GF-D8 (cell line): ENCODE data around the gene HIVEP1.

Source experiments
- DNase-seq: peaks from one replicate; lab custom pipeline; 2025; lab: John Stamatoyannopoulos, UW

Gene HIVEP1

DNA sequence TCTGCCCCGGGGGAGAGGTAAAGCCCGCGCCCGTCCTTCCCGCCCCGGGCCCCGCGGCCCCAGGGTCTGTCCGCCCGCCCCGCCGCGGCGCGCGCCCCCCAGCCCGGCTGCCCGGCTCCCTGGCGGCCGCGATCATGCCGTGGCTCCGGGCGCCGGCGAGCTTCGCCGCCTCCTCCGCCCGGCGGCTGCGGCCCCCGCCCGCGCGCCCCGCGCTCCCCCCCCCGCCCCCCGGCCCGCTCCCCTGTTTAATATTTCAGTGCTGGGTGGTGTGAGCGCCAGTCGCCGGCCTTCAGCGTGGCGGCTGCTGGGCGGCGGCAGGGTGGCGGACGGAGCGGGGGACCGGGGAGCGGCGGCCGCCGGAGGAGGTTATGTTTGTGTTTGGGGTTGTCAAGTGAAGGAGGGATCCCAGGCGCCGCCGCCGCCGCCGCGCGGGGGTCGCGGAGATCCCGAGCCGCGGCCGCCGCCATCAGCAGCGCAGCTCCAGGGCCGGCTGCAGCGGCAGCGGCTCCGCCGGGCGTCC is at the start of gene HIVEP1:
Gene HIVEP1, plus strand, starts transcription at position 275 of the 520 bp plus-strand sequence. CDS start 3,317 bp downstream, outside the sequence.
- no peak for DNase-seq

DNA sequence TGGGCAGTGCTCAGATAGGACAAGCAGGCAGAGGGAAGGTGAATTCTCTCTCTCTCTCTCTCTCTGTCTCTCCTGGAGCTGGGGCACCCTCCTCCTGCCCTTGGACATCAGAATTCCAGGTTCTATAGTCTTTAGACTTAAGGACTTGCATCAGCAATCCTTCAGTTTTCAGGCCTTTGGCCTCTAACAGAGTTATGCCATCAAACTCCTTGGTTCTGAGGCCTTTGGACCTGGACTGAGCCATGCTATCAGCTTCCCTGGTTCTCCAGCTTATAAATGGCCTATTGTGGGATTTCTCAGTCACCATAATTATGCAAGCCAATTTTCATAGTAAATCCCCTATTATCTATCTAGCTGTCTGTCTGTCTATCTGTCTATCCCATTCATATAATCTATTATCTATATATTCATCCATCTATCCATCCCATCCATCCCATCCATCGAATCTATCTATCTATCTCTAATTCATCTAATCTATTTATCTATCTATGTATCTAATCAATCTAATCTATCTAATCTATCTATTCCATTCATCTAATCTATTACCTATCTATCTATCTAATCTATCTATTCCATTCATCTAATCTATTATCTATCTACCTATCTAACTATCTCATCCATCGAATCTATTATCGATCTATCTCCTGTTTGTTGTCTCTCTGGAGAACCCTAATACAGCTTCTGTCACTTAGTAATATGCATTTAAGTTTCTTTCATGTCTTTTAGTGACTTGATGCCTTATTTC is 48.2 kb upstream of the HIVEP1 start:
- DNase-seq, result no peak

DNA sequence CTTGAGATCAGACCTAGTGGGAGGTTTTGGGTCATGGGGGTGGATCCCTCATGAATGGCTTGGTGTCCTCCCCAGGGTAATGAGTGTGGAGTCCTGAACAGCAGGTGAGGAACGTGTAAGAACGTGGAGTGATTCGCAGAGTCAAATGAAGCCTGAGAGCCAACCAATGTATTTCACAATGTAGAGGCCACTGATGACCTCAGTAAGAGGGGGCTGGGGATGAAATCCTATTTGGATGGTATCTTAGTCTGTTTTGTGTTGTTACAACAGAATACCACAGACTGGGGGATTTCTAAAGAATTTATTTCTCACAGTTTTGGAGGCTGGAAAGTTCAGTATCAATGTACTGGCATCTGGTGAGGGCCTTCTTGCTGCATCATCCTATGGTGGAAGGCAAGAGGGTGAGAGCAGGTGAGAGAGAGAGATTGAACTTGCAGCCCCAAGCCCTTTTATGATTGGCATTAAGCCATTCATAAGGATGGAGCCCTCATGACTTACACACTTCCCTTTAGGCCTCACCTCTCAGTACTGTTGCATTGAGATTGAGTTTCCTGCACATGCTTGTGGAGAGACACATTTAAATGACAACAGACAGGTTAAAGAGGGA is 47.3 kb upstream of the HIVEP1 start:
- DNase-seq, result no peak

DNA sequence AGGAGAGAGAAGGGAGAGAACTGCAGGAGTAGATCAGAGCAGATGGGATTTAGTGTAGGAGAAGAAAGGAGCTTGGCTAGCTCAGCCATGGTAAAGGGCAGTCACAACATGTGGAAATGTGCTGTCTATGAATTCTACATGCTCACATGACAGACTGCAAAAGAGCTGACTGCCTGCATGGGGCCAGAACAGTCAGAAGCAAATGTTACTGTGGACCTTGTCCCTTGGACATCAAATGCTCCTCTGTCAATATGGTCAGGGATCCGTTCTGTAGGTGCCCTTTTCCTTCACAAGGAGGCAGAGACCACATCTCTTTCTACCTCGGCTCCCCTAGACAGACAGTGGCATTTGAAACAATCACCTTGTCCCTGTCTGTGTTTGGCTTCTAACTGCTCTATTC is 46.6 kb upstream of the HIVEP1 start:
- no peak for DNase-seq

DNA sequence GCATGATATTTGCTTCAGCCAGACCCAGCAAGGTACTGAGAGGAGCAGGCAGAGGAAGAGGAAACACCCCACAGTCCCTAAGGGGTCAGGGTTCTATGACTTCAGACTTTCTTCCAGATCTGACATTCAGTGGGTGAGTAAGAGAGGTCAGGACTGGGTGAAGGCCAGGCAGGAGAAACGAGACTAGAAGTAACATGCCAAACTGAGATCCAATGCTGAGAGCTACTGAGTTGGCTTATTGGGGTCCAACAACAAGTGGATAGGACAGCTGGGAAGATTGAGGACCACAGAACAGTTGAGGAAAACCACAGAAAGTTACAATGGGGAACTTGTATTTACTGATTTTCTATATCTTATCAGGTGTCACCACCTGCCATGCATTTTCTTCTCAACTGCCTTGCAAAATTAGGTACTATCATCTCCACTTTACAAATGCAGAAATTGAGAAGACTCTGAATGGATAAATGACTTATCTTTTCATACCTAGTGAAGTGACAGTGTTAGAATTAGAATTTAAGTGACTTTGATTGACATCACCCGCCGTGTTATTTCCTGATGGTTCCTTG is 43.8 kb upstream of the HIVEP1 start:
- DNase-seq, result no peak

DNA sequence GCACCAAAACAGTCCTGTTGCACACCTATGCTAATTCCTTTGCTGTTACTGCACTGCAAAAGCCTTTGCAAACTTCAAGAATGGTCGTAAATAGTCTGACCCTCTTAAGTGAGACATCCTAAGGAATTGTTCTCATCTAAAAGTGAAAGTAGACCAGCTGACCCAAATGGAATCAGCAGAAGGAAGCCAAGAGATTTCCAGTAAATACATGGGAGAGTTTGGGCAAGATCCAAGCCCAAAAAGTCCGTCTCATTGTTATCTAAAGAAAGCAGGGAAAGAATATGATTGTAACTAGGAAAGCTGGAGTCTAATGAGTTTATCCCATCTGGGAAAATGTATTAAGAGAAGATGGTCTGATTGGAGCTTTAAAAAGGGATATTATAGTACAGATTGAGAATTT is 43.0 kb upstream of the HIVEP1 start:
- no peak for DNase-seq

DNA sequence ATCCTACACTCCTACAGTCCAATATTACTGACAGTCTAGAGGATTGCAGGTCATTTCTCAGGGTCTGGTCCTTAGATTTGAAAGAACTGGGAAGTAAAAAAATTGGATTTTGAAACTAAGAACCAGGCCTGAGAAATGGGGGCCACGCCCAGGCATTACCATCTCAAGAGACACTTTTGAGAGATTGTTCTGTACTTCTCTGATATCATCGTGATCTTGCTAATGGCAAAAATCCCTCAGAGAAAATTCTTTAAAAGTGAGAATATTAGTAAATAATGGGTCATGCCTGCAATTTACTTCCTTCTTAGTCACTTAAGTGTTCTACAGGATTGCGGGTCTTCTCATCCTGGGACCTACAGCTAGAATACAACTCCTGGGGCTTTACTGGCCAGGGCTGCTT is 42.0 kb upstream of the HIVEP1 start:
- no peak for DNase-seq

DNA sequence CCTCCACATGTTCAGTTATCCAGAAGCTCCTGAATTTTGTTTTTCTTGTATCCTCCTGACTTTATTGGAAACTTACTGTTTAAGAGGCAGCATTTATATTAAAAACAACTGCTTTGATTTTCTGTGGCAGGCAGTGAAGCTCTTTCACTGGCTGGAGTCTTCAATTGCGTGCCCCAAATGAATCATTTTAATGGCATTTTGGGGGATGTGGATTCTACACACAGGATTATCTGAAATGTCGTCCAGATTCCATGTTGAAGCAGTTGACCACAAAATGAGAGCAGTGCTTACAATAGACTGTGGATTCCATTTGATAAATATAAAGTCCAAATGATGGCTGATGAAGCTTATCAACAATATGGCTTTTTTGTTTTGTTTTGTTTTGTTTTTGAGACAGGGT is 41.0 kb upstream of the HIVEP1 start:
- DNase-seq, result no peak

DNA sequence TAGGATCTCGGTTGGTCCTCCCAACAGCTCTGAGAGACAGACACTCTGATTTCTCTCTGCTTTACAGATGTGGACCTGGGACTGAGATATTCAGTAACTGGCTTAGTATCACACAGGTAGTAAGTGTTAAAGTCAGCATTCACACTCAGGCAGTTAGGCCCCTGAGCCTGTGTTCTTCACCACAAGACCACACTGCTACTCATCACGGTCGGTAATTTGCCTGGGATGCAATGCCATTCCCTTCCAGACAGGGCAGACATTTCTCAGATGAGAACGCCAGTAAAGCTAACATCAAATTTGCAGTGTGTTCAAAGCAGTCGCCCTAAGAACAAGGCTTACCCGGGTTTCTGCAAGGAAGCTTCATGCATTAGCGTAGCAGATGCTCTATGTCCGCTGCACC is 39.8 kb upstream of the HIVEP1 start:
- DNase-seq, result no peak

DNA sequence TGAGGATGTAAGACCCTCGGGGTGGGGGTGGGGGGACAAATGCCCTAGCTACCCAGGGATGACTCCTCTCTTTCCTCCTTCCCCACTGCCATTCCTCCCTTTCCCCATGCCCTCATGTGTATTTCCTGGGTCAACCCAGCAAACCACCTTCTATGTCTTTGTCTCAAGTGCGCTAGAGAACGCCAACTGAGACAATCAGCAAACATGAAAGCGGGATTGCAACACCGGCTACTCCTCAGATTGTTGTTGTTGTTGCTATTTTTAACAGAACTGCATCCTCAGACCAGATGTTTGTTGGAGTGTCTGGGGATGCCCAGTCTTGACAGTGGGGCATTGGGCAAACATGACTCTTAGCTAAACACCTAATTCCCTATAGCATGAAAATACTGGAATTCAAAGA is 39.3 kb upstream of the HIVEP1 start:
- DNase-seq, result no peak

DNA sequence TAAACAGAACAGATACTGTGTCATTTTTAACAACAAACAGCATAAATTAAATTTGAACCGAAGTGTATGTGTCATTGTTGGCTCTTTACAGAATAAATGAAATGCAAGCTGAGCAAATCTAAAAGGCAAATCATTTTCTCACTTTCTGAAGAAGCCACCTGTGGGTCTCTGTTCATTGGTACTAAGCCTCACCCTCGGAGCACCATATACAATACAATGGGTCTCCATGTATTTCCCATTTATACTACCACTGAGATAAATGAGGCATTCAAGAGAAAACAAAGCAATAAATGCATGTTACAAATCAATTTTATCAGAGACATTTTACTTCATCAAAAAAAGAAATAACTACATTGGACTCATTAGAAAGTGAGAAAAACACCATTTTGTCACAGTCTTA is 38.9 kb upstream of the HIVEP1 start:
- no peak for DNase-seq

DNA sequence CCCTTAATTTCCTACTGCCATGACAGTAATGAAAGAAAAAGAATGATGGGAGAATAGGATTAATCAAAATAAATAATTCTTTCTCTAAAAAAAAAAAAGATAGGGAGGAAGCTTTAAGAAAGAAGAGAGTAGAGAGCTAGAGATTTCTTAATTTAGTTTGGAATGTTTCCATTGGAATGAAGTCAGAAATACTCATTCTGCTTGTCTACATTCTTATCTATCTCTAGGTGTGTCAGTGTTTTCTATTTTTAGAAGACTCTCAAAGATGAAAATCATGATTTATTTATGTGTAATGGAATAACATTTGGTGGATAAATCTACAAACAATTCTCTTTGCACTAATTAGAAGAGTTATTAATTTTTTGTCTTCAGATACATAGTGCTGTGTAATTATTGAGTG is 38.0 kb upstream of the HIVEP1 start:
- DNase-seq, result no peak

DNA sequence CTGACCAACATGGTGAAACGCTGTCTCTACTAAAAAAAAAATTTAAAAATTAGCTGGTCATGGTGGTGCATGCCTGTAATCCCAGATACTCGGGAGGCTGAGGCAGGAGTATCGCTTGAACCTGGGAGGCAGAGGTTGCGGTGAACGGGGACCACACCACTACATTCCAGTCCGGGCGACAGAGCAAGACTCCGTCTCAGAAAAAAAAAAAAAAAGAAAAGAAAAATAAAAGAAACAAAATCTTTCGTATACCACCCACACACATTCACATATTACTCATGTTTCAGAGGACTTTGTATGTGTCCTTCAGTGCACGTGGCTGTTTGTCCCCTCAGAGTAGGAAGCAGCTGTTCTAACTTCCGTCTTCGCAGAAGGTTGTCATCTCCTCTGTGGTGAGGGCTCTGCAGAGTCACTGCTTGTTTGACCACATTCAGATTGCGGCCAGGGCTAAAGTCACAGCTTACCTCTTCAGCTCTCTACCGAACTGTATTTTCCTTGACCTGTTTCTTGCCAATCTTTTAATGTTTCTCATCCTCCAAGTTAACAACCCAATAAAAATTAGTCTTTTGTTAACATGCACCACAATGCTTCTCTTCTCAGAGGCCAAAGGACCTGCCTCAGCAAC is 36.6 kb upstream of the HIVEP1 start:
- peak; percentile 81 for DNase-seq

DNA sequence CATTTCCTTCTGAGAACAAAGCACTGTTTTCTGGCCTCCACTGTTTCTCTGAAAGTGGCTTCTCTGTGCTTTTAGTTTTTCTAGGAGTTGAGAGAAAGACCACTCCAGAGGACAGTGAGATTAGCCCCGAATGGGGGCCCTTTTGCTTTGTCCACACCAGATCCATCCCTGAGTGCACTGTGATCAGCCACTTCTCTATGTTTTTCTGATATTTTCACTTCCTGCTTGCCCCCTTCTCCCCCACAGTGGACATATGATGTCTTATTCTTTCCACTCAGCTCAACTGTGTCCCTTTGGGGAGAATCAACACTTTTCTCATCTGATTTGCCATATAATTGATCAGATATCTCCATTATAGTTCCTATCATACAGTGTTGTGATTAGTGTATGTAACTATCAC is 35.6 kb upstream of the HIVEP1 start:
- DNase-seq, result no peak

DNA sequence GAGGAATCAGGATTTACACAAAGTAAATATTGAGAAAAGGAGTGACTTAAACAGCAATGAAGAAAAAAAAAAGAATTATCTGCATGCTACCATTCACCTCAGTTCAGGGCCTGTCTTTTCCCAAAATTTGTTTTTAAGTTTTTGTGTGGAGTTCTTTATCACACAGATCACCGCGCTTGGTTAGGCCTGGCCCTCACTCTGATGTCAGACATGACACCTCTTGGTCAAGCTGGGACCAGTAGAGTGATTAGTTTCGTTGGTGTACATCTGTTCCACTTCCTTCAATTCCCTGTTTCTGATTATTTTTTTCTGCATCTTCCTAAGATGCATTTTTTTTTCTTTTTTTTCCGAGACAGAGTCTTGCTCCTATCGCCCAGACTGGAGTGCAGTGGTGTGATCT is 34.9 kb upstream of the HIVEP1 start:
- DNase-seq, result no peak

DNA sequence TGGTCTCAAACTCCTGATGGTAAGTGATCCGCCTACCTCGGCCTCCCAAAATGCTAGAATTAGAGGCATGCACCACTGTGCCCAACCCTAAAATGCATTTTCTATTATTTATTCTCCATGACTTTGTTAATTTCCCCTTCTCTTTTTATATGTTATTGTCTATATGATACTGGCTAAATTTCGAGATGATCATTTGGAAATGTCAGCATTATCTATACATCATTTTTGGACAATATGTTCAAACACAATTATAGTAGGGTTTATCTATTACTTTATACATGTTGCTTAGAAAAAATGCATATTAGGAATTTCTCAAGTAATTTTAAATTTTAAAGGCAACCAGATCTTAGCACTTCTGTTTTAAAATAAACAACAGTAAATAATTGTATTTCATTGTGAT is 34.4 kb upstream of the HIVEP1 start:
- DNase-seq, result no peak

DNA sequence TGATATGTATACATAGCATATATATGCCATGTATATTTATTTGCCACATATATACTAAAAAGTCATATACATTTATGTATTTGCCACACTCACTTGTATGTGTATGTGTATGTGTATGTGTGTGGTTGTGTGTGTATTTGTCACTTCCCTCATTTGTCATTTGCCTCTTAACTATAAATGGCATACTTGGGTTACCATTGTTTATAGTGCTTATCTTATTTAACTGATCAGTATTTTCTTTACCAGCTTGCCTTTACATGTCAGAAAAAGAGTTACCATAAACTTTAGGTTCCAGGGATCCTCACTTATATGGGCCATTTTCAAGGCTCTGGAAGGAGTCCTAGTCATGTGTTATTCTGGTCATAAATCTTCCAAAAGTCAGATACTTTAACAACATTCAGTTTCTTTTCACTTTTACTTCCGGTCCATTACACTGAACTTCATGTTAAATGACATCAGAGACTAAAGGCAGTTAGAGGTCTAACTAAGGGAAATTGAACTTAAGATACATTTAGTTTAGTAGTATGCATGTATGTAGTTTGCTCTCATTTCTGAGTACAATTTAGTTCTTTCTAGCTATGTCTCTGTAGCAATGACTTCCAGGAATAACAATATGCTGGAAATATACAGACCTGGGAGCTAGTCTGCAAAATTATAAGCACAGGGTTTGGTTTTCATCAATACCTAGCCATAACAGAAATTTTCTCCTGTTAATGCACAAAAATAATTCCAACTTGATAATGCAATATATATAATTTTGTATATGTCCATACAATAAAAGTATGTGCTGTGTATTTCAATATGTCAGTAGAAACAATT is 33.7 kb upstream of the HIVEP1 start:
- no peak for DNase-seq

DNA sequence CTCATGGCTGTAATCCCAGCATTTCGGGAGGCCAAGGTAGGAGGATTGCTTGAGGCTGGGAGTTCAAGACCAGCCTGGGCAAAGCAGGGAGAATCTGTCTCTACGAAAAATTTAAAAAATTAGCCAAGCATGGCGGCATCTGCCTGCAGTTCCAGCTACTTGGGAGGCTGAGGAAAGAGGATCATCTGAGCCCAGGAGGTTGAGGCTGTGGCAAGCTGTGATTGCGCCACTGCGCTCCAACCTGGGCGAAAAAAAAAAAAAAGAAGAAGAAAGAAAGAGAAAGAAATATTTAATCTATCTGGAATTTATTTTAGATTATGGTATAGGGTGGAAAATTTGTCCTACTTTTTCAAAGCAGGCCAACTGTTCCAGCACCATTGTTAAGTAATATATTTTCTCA is 32.2 kb upstream of the HIVEP1 start:
- DNase-seq, result no peak

DNA sequence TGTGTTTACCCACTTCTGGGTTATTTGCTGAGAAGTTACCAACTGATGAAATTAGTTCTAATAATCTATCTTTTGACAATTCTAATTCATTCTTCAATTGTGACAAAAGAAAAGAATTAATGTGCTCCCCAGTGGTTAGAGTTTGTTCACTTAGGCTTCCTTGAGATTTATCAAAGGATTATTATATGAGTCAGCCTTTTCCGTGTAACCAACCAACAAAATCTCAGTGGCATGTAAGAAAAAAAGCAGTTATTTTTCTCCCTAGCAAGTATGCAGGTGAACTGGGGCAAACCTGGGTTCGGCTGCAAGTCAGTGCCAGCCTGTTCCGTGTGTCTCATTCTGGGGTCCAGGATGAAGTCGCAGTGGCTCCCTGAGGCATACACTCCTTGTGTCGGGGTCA is 28.8 kb upstream of the HIVEP1 start:
- DNase-seq, result no peak

DNA sequence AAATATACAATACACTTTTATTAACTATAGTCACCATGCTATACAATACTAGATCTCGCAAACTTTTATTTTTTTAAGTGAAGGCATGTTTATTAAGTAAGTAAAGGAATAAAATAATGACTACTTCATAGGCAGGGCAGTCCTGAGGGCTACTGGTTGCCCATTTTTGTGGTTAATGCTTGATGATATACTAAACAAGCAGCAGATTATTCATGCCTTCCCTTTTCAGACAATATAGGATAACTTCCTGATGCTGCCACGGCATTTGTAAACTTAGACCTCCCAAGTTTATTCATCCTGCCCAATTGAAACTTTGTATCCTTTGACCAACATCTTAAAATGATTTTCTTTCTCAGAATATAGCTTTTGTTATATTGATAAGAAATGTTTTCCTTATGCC is 24.7 kb upstream of the HIVEP1 start:
- DNase-seq, result no peak

DNA sequence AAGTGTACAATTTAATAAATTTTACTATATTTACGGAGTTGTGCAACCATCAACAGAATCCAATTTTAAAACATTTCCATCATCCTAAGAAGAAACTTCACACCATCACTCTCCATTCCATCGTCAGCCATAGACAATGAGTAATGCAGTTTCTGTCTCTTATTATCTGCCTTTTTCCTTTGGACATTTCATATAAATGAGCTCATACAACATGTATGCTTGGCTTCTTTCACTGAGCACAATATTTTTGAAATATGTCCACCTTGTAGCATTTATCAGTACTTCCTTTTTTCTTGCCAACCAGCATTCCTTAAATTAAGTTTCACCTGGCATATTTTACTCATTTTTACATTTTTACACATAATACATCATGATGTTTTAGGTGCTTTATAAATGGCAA is 22.7 kb upstream of the HIVEP1 start:
- no peak for DNase-seq

DNA sequence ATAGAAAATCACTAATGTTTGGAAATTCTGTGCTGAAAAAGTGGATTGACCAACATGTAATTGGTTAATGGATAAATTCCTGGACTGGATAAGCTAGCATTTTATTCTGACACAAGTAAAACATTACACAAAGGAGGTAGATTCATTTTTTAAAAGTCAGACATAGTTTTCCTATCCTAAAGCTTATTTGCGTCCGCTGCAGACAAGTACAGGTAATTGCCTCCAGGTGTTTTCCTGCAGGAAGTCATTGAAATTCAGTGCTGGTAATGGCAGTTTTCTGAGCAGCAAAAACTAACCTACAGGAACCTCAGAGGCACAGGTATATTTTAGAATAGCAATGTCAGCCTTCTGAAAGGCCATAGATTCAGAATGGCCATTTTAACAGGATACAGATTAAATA is 20.0 kb upstream of the HIVEP1 start:
- no peak for DNase-seq
